ENCODE results near the gene NAV2. TPM values are rescaled to one million over a fixed set of nuclear protein-coding genes. Genes with fewer than 3 reads are reported as not detected.

Gene NAV2
- total and polyA plus RNA-seq, 2 experiments from 2014 or later, result 26.0 to 45.0 TPM

DNA sequence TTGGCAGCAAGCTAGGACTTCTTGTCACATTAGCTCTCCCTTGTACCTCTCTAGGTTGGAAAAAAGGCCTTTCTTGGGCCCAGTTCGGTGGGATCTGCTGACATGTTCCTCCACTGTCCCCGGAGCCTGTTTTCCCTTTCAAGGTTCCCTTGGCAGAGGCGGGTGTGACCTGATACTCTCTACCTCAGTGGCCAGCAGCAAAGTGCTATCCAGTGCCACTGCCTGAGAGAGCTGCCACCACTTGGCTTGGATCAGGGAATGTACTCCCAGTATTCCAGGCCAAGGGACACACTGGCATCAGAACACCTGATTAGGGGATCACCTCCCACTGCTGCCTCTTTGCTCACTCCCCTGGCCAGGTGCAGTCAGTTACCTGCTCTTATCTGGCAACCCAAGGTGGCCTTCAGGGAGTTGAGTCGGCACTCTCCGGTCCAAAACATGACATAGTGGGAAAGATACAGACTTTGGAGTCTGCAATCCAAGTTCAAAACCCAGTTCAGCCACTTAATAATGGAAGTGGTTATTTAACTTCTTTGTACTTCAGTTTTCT is 17.8 kb upstream of the NAV2 start:
- peaks cover 7% of the 10 kb centered on the region for H3K4me1 Mint-ChIP-seq
- H3K27me3 Mint-ChIP-seq (ENCODE audit: insufficient read depth, low read depth, poor library complexity), result peaks cover 11% of the 10 kb centered on the region
- H3K27ac Mint-ChIP-seq, result no peak overlapping the region
- H3K4me2 ChIP-seq, result no peak overlapping the region
- no peak for DNase-seq (ENCODE audit: low spot score)
- H4K20me1 ChIP-seq (replicated peaks; ENCODE audit: insufficient read depth), result no peaks in the 10 kb centered on the region; the same call in 1 of the 2 replicates
- TF ChIP-seq JUNB (IDR thresholded peaks at IDR 0.05; ENCODE audit: unreplicated experiment), result no peak
- H3K9me2 ChIP-seq (ENCODE audit: insufficient read depth), result no peaks in the 10 kb centered on the region
- no peak overlapping the region for H3K4me3 ChIP-seq
- H3K36me3 ChIP-seq (ENCODE audit: insufficient read depth), result 0 out of 2 replicates have a peak, but pooled peaks cover 2% of the 10 kb centered on the region
- no peaks in the 10 kb centered on the region for H3K36me3 Mint-ChIP-seq (ENCODE audit: low read depth)
- no peak for ATAC-seq
- H3K4me1 ChIP-seq (ENCODE audit: insufficient read depth), result no peaks in the 10 kb centered on the region
- no peaks in the 10 kb centered on the region for H3K27me3 ChIP-seq (ENCODE audit: insufficient read depth)
- no peak overlapping the region; the same call in 1 of the 2 replicates for H2AFZ ChIP-seq
- no peak overlapping the region for H3K27ac ChIP-seq (ENCODE audit: low read depth)
- no peaks in the 10 kb centered on the region for H3K79me2 ChIP-seq (replicated peaks; ENCODE audit: insufficient read depth)
- H3K4me3 Mint-ChIP-seq, result no peak overlapping the region
- no peaks in the 10 kb centered on the region; the same call in 2 of the 3 replicates for H3K9me3 Mint-ChIP-seq
- no peaks in the 10 kb centered on the region for H3F3A ChIP-seq (replicated peaks; ENCODE audit: low read depth)

GRCh38 chr11:19696073-19696472 is 16.6 kb upstream of the NAV2 start:
- H3K4me1 Mint-ChIP-seq, result peaks cover 8% of the 10 kb centered on the region
- H3K4me1 ChIP-seq (ENCODE audit: insufficient read depth), result no peaks in the 10 kb centered on the region
- no peak overlapping the region for H2AFZ ChIP-seq

More at GRCh38 chr11:19696073-19696472, 16.6 kb upstream of the NAV2 start:
- Histone ChIP-seq H3K27ac (ENCODE audit: low read depth) (no peak overlapping the region), H3K79me2 (replicated peaks; ENCODE audit: insufficient read depth) (no peaks in the 10 kb centered on the region), H3F3A (replicated peaks; ENCODE audit: low read depth) (no peaks in the 10 kb centered on the region), H3K36me3 (ENCODE audit: insufficient read depth) (0 out of 2 replicates have a peak, but pooled peaks cover 2% of the 10 kb centered on the region), H3K4me2 (no peak overlapping the region), H4K20me1 (replicated peaks; ENCODE audit: insufficient read depth) (no peaks in the 10 kb centered on the region; the same call in 1 of the 2 replicates), H3K9me2 (ENCODE audit: insufficient read depth) (no peaks in the 10 kb centered on the region), H3K27me3 (ENCODE audit: insufficient read depth) (no peaks in the 10 kb centered on the region), H3K4me3 (no peak overlapping the region)
- Mint-ChIP-seq H3K9me3 (no peaks in the 10 kb centered on the region; the same call in 2 of the 3 replicates), H3K27me3 (ENCODE audit: insufficient read depth, low read depth, poor library complexity) (peaks cover 11% of the 10 kb centered on the region), H3K36me3 (ENCODE audit: low read depth) (no peaks in the 10 kb centered on the region), H3K4me3 (no peak overlapping the region), H3K27ac (no peak overlapping the region)
- DNase-seq (ENCODE audit: low spot score), result no peak
- TF ChIP-seq EZH2 (IDR thresholded peaks at IDR 0.05; ENCODE audit: low read depth, unreplicated experiment) (no peak), EZH2phosphoT487 (IDR thresholded peaks at IDR 0.05; ENCODE audit: unreplicated experiment) (no peak), JUNB (IDR thresholded peaks at IDR 0.05; ENCODE audit: unreplicated experiment) (no peak), STAT1 (IDR thresholded peaks at IDR 0.05; ENCODE audit: unreplicated experiment) (no peak), CTCF (conservative IDR thresholded peaks at IDR 0.05; ENCODE audit: low read depth in 2 of 2) (no peak)
- TF ChIP-seq, protein P1, sequence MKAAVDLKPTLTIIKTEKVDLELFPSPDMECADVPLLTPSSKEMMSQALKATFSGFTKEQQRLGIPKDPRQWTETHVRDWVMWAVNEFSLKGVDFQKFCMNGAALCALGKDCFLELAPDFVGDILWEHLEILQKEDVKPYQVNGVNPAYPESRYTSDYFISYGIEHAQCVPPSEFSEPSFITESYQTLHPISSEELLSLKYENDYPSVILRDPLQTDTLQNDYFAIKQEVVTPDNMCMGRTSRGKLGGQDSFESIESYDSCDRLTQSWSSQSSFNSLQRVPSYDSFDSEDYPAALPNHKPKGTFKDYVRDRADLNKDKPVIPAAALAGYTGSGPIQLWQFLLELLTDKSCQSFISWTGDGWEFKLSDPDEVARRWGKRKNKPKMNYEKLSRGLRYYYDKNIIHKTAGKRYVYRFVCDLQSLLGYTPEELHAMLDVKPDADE (IDR thresholded peaks at IDR 0.05), result no peak
- no peak for ATAC-seq

Measured in GM23338 (cell line).